SK-N-SH treated with all-trans-retinoic acid at 6 μM for 48 hours (cell line): ENCODE measurements around the gene ST8SIA3.

Experiments
- PPARA ChIP-seq: fragments of 250-450 bp; sonication (Bioruptor Pico); IDR thresholded peaks from 2 replicates; pipeline ENCODE4 v1.5.0; 2020; ENCODE audit warnings: mild to moderate bottlenecking, borderline replicate concordance
- RARB ChIP-seq: fragments of 250-450 bp; sonication (Bioruptor Pico); IDR thresholded peaks from 2 replicates; pipeline ENCODE4 v1.8.0; 2021; ENCODE audit warnings: mild to moderate bottlenecking, moderate library complexity
- TOX ChIP-seq: fragments of 250-450 bp; sonication (Bioruptor Pico); IDR thresholded peaks from 2 replicates; pipeline ENCODE4 v1.8.0; 2021; ENCODE audit warnings: mild to moderate bottlenecking, moderate library complexity, borderline replicate concordance

GRCh38 chr18:57362714-57363113 is 10.4 kb downstream of the ST8SIA3 start:
- TF ChIP-seq TOX (CRISPR knock-in tag) (no peak), RARB (CRISPR knock-in tag) (no peak), PPARA (no peak)
